ENCODE measurements around the gene SMIM9. TPM values are rescaled to one million over a fixed set of nuclear protein-coding genes. Genes with fewer than 3 reads are reported as not detected.

The SMIM9 gene
- polyA plus RNA-seq, 3 donors = not detected

DNA sequence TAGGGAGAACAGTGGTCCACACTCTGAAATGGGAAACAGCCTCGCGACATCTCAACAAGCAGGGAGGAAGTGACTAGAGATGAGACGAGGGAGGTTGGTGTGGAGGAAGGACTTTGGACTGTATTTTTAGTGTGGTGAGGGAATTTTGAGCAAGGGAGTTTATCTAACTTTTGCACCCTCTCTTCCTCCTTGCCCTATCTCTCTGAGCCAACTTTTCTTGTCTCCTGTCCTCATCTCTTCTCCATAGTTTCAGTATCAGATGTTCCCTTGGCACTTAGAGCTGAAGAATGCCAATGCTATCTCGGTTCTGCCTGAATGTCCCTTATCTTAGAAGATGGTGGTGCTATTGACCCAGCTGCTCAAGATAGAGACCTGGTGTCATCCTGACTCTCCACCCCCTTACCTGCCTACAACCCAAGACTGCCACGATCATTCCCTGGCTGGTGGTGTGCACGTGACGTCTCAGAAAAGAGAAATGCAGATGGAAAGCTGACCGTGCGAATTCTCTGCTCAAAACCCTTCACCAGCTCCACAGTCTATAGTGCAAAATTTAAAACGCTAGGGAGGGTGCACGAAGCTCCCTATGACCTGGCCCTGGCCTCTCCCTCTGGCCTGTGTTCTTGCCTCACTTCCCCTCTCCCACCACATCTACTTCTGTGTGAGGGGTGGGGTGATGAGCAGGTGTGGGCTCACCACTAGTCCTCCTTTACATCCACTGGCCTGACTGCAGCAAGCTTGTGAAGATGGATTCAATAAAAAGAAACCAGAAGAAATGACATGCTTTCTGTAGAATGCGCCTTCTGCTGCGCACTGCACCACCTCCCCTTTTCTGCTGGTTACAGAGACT, 50.1 kb downstream of the SMIM9 start:
- no peak for DNase-seq
- H3K4me3 ChIP-seq (replicated peaks in 1 of 3; ENCODE audit: low read depth in 2 of 3, low read length in 3 of 3) = no peak overlapping the region
- no peak overlapping the region for H3K9ac ChIP-seq (ENCODE audit: insufficient read depth, low read length, poor library complexity, severe bottlenecking)
- H3K27ac ChIP-seq (ENCODE audit: low read depth in 1 of 2, low read length in 2 of 2) = peak overlapping the region in 1 of 2 donors; percentile 37
- H3K27me3 Mint-ChIP-seq (ENCODE audit: low read depth in 3 of 3) = peaks cover 0 to 2% (median 0%) of the 10 kb centered on the region in 3 donors
- peak overlapping the region in 1 of 2 donors; percentile 49 for H3K4me3 Mint-ChIP-seq
- TF ChIP-seq, protein P1, sequence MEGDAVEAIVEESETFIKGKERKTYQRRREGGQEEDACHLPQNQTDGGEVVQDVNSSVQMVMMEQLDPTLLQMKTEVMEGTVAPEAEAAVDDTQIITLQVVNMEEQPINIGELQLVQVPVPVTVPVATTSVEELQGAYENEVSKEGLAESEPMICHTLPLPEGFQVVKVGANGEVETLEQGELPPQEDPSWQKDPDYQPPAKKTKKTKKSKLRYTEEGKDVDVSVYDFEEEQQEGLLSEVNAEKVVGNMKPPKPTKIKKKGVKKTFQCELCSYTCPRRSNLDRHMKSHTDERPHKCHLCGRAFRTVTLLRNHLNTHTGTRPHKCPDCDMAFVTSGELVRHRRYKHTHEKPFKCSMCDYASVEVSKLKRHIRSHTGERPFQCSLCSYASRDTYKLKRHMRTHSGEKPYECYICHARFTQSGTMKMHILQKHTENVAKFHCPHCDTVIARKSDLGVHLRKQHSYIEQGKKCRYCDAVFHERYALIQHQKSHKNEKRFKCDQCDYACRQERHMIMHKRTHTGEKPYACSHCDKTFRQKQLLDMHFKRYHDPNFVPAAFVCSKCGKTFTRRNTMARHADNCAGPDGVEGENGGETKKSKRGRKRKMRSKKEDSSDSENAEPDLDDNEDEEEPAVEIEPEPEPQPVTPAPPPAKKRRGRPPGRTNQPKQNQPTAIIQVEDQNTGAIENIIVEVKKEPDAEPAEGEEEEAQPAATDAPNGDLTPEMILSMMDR (IDR thresholded peaks at IDR 0.05) = no peak
- peaks cover 23 to 25% of the 10 kb centered on the region in 2 donors for H3K4me1 ChIP-seq (ENCODE audit: control insufficient read depth in 1 of 2, insufficient read depth in 2 of 2, low read length in 2 of 2)
- intact Hi-C loops (cut with micrococcal nuclease) = loop anchor here in 1 of 2 donors (10.0 kb wide), 1 partner anchor 50 kb away; the partner anchor contains the start of gene SMIM9
- H3K27ac Mint-ChIP-seq = peak overlapping the region in 6 of 7 donors; percentile 13 to 81 (median 56)
- H4K20me1 ChIP-seq (ENCODE audit: insufficient read depth, low read length) = peaks cover 5% of the 10 kb centered on the region
- H3K9me3 ChIP-seq (replicated peaks in 1 of 2; ENCODE audit: control insufficient read depth in 1 of 2, insufficient read depth in 1 of 2, low read length in 2 of 2) = no peaks in the 10 kb centered on the region
- peaks cover 30 to 52% of the 10 kb centered on the region in 2 donors for H3K36me3 ChIP-seq (replicated peaks in 1 of 2; ENCODE audit: control insufficient read depth in 1 of 2, insufficient read depth in 2 of 2, low read length in 2 of 2)
- peaks cover 6% of the 10 kb centered on the region for H3K79me2 ChIP-seq (ENCODE audit: insufficient read depth, low read length)
- H3K4me2 ChIP-seq (replicated peaks; ENCODE audit: extremely low read depth, low read length, poor library complexity, severe bottlenecking) = peak overlapping the region; percentile 11
- H3K36me3 Mint-ChIP-seq = peaks cover 49 to 67% of the 10 kb centered on the region in 2 donors
- no peaks in the 10 kb centered on the region for H3K27me3 ChIP-seq (ENCODE audit: control insufficient read depth in 2 of 2, insufficient read depth in 2 of 2, low read length in 2 of 2)
- WGBS (ENCODE audit: insufficient coverage) = no CpG with 5 or more reads among the region's 13 CpGs
- no peak overlapping the region for H2AFZ ChIP-seq (ENCODE audit: insufficient read depth, low read depth, low read length, poor library complexity, severe bottlenecking)
- H3K9me3 Mint-ChIP-seq = no peaks in the 10 kb centered on the region
- peaks cover 27% of the 10 kb centered on the region for H3K4me1 Mint-ChIP-seq

DNA sequence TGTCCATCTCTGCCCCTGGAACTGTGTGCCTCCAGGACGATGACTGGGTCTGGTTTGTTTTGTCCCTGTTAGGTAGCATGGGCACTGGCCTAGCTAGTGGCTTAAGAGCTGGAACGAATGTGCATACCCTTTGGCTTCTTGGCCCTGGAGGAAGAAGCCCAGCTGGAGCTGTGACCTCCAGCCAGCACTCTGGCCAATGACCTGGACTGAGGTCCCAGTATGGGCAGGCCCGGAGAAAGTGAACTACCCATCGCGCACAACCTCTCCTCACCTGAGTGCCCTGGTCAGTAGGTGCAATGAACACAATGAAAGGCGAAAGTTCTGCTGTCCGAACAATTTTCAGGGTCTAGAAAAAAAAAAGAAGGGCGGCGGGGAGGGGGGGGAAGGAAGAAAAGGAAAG, 53.5 kb downstream of the SMIM9 start:
- Histone ChIP-seq H3K4me3 (replicated peaks in 1 of 3; ENCODE audit: low read depth in 2 of 3, low read length in 3 of 3) (no peak overlapping the region), H4K20me1 (ENCODE audit: insufficient read depth, low read length) (peaks cover 2% of the 10 kb centered on the region)
- intact Hi-C loops (cut with micrococcal nuclease) = loop anchor here in 1 of 2 donors (10.0 kb wide), 1 partner anchor 54 kb away; the partner anchor contains the start of gene SMIM9

More for the DNA sequence above, 53.5 kb downstream of the SMIM9 start:
- H3K27me3 Mint-ChIP-seq (ENCODE audit: low read depth in 3 of 3) = peaks cover 0 to 2% (median 0%) of the 10 kb centered on the region in 3 donors
- H3K79me2 ChIP-seq (ENCODE audit: insufficient read depth, low read length) = no peaks in the 10 kb centered on the region
- peaks cover 19 to 22% of the 10 kb centered on the region in 2 donors for H3K4me1 ChIP-seq (ENCODE audit: control insufficient read depth in 1 of 2, insufficient read depth in 2 of 2, low read length in 2 of 2)
- peaks cover 57 to 72% of the 10 kb centered on the region in 2 donors for H3K36me3 Mint-ChIP-seq
- no peaks in the 10 kb centered on the region for H3K9me3 Mint-ChIP-seq
- H3K27me3 ChIP-seq (ENCODE audit: control insufficient read depth in 2 of 2, insufficient read depth in 2 of 2, low read length in 2 of 2) = no peaks in the 10 kb centered on the region
- H3K27ac ChIP-seq (ENCODE audit: low read depth in 1 of 2, low read length in 2 of 2) = no peak overlapping the region
- peaks cover 22% of the 10 kb centered on the region for H3K4me1 Mint-ChIP-seq
- H3K27ac Mint-ChIP-seq = no peak overlapping the region
- no peak overlapping the region for H3K4me3 Mint-ChIP-seq
- H3K4me2 ChIP-seq (replicated peaks; ENCODE audit: extremely low read depth, low read length, poor library complexity, severe bottlenecking) = no peak overlapping the region
- TF ChIP-seq, protein P1 (IDR thresholded peaks at IDR 0.05) = no peak
- H3K9me3 ChIP-seq (replicated peaks in 1 of 2; ENCODE audit: control insufficient read depth in 1 of 2, insufficient read depth in 1 of 2, low read length in 2 of 2) = no peaks in the 10 kb centered on the region
- no peak overlapping the region for H2AFZ ChIP-seq (ENCODE audit: insufficient read depth, low read depth, low read length, poor library complexity, severe bottlenecking)
- no CpG with 5 or more reads among the region's 9 CpGs for whole genome bisulfite sequencing (ENCODE audit: insufficient coverage)
- peaks cover 47 to 74% of the 10 kb centered on the region in 2 donors for H3K36me3 ChIP-seq (replicated peaks in 1 of 2; ENCODE audit: control insufficient read depth in 1 of 2, insufficient read depth in 2 of 2, low read length in 2 of 2)
- no peak overlapping the region for H3K9ac ChIP-seq (ENCODE audit: insufficient read depth, low read length, poor library complexity, severe bottlenecking)
- no peak for DNase-seq

All from CD14-positive monocyte (primary cell).